Measurements from ENCODE around the gene TSR3. TPM values are rescaled to one million over a fixed set of nuclear protein-coding genes. Genes with fewer than 3 reads are reported as not detected.

The TSR3 gene
- total and polyA plus RNA-seq, 4 donors = 20.3 to 29.9 (median 28.9) TPM

DNA sequence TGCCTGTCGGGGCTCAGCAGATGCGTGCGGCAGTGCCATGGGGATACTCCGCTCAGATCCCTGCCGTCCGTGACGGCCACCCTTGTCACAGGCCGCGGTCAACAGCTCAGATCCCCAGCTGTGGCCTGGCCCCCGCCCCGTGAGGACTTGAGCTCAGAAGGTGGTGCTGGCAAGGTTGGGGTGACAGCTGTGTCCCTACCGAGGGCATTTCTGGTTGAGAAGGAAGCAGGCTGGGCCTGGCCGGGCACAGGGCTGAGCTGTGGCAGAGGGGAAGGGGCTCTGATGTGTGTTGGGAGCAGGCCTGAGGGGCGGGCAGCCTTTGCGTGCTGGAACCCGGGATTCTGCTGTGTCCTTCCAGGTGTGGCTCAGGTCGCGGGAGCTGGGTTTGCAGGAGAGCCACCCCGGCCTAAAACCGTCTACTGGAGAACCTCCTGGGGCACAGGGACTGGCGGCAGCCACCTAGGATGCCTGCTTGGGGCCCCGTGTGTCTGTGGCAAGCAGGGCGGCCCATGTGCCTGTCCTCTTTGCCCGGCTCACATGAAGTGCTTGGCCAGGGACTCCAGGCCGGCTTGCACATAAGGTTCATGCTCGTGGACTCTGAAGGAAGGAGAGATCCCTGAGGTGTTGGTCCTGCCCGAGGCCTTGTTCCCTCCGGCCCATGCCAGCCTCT, 37.1 kb downstream of the TSR3 start:
- DNase-seq (ENCODE audit: low spot score) = no peak
- Histone ChIP-seq H3K9me3 (ENCODE audit: control insufficient read depth in 4 of 4, low read length in 3 of 4) (no peaks in the 10 kb centered on the region), H3K4me3 (ENCODE audit: low read depth in 1 of 3, low read length in 3 of 3) (no peak overlapping the region), H3K4me1 (ENCODE audit: control insufficient read depth in 4 of 4, insufficient read depth in 4 of 4, low read length in 3 of 4) (peaks cover 9 to 39% (median 33%) of the 10 kb centered on the region in 4 donors), H3K27me3 (ENCODE audit: control insufficient read depth in 4 of 4, insufficient read depth in 4 of 4, low read length in 3 of 4) (no peaks in the 10 kb centered on the region), H3K27ac (ENCODE audit: low read depth in 1 of 2, low read length in 2 of 2) (no peak overlapping the region), H3K9ac (ENCODE audit: low read depth in 1 of 2, low read length in 2 of 2) (no peak overlapping the region), H3K36me3 (ENCODE audit: control insufficient read depth in 4 of 4, insufficient read depth in 3 of 4, low read depth in 1 of 4, low read length in 3 of 4) (peaks cover 30 to 53% (median 36%) of the 10 kb centered on the region in 4 donors)
- WGBS = 94% methylated on average over 28 of the region's 28 CpGs
- TF ChIP-seq TAF1 (conservative IDR thresholded peaks at IDR 0.05) (no peak), NR2F2 (IDR thresholded peaks at IDR 0.05) (no peak), SP1 (IDR thresholded peaks at IDR 0.05) (no peak), HNF4G (IDR thresholded peaks at IDR 0.05) (no peak), JUND (IDR thresholded peaks at IDR 0.05) (no peak), YY1 (IDR thresholded peaks at IDR 0.05) (no peak)

DNA sequence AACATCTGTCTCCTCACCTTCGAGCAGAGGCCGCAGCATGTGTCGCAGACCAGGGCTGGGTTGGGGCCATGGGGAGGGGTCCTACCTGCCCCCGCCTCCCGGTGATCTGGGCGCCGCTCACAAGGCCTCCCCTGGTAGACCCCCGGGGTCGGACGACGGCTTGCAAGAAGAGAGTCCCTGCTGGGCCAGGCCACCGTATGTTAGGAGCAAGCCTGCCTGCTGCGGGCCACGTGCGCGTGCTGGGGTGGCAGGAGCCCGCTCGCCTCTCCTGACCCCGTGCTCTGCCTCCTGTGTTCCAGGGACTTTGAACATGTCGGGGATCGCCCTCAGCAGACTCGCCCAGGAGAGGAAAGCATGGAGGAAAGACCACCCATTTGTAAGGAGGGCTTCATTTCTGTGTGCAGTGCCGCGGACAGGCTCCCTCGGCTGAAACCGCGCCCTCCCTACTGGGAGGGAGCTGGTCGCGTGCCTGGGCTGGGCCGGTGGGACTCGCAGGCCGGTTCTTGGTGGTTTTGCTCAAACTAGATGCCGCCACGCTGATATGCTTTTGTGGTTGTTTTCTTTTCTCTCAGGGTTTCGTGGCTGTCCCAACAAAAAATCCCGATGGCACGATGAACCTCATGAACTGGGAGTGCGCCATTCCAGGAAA, 37.8 kb downstream of the TSR3 start:
- Histone ChIP-seq H3K4me1 (ENCODE audit: control insufficient read depth in 4 of 4, insufficient read depth in 4 of 4, low read length in 3 of 4) (peaks cover 9 to 39% (median 33%) of the 10 kb centered on the region in 4 donors), H3K27ac (ENCODE audit: low read depth in 1 of 2, low read length in 2 of 2) (no peak overlapping the region), H3K9ac (ENCODE audit: low read depth in 1 of 2, low read length in 2 of 2) (no peak overlapping the region), H3K36me3 (ENCODE audit: control insufficient read depth in 4 of 4, insufficient read depth in 3 of 4, low read depth in 1 of 4, low read length in 3 of 4) (peaks cover 26 to 46% (median 31%) of the 10 kb centered on the region in 4 donors), H3K4me3 (ENCODE audit: low read depth in 1 of 3, low read length in 3 of 3) (no peak overlapping the region), H3K27me3 (ENCODE audit: control insufficient read depth in 4 of 4, insufficient read depth in 4 of 4, low read length in 3 of 4) (no peaks in the 10 kb centered on the region), H3K9me3 (ENCODE audit: control insufficient read depth in 4 of 4, low read length in 3 of 4) (no peaks in the 10 kb centered on the region)
- WGBS = 86% methylated on average over 38 of the region's 38 CpGs
- TF ChIP-seq NR2F2 (IDR thresholded peaks at IDR 0.05) (no peak), TAF1 (conservative IDR thresholded peaks at IDR 0.05) (no peak), HNF4G (IDR thresholded peaks at IDR 0.05) (no peak), RXRA (IDR thresholded peaks at IDR 0.05) (no peak), RAD21 (IDR thresholded peaks at IDR 0.05) (no peak), HNF4A (conservative IDR thresholded peaks at IDR 0.05) (no peak), SP1 (IDR thresholded peaks at IDR 0.05) (no peak), GABPA (IDR thresholded peaks at IDR 0.05 in 1 of 2, conservative IDR thresholded peaks at IDR 0.05 in 1 of 2) (no peak), EGR1 (IDR thresholded peaks at IDR 0.05; ENCODE audit: low read depth in 2 of 2) (no peak), FOXA1 (IDR thresholded peaks at IDR 0.05) (no peak), JUND (IDR thresholded peaks at IDR 0.05) (no peak), YY1 (IDR thresholded peaks at IDR 0.05) (no peak), FOXA2 (IDR thresholded peaks at IDR 0.05) (no peak)
- TF ChIP-seq, protein P1, sequence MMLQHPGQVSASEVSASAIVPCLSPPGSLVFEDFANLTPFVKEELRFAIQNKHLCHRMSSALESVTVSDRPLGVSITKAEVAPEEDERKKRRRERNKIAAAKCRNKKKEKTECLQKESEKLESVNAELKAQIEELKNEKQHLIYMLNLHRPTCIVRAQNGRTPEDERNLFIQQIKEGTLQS (IDR thresholded peaks at IDR 0.05) = no peak
- TF ChIP-seq, protein P2, sequence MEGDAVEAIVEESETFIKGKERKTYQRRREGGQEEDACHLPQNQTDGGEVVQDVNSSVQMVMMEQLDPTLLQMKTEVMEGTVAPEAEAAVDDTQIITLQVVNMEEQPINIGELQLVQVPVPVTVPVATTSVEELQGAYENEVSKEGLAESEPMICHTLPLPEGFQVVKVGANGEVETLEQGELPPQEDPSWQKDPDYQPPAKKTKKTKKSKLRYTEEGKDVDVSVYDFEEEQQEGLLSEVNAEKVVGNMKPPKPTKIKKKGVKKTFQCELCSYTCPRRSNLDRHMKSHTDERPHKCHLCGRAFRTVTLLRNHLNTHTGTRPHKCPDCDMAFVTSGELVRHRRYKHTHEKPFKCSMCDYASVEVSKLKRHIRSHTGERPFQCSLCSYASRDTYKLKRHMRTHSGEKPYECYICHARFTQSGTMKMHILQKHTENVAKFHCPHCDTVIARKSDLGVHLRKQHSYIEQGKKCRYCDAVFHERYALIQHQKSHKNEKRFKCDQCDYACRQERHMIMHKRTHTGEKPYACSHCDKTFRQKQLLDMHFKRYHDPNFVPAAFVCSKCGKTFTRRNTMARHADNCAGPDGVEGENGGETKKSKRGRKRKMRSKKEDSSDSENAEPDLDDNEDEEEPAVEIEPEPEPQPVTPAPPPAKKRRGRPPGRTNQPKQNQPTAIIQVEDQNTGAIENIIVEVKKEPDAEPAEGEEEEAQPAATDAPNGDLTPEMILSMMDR (IDR thresholded peaks at IDR 0.05; ENCODE audit: low read depth, low read length, missing input control) = no peak
- TF ChIP-seq, protein P3, sequence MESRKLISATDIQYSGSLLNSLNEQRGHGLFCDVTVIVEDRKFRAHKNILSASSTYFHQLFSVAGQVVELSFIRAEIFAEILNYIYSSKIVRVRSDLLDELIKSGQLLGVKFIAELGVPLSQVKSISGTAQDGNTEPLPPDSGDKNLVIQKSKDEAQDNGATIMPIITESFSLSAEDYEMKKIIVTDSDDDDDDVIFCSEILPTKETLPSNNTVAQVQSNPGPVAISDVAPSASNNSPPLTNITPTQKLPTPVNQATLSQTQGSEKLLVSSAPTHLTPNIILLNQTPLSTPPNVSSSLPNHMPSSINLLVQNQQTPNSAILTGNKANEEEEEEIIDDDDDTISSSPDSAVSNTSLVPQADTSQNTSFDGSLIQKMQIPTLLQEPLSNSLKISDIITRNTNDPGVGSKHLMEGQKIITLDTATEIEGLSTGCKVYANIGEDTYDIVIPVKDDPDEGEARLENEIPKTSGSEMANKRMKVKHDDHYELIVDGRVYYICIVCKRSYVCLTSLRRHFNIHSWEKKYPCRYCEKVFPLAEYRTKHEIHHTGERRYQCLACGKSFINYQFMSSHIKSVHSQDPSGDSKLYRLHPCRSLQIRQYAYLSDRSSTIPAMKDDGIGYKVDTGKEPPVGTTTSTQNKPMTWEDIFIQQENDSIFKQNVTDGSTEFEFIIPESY (IDR thresholded peaks at IDR 0.05) = no peak
- TF ChIP-seq, protein P4, sequence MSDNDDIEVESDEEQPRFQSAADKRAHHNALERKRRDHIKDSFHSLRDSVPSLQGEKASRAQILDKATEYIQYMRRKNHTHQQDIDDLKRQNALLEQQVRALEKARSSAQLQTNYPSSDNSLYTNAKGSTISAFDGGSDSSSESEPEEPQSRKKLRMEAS (IDR thresholded peaks at IDR 0.05) = no peak
- DNase-seq (ENCODE audit: low spot score) = no peak

Data from liver (tissue), 9 donors.